ENCODE data around the gene GUCY2C. TPM values are rescaled to one million over a fixed set of nuclear protein-coding genes. Genes with fewer than 3 reads are reported as not detected.

GUCY2C gene
- total RNA-seq, 1 experiment from 2014 or later: not detected

DNA sequence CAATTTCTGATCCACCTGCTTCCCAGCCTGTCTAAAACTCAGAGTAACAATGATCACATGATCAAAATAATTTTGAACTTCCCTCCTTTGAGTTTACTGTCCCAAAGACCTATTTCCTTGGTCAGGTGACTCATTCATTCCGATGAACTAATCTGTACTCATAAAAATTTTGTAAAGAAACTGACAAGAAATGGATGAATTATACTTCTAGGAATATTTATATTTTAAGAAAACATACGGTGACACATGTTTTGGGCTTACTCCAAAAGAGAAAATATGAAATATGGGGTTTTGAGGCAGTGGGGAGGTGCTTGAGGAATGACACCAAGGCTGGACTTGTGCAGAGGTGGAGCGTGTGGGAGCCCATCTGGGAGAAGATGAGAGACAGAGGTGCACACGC lies 42.0 kb downstream of the GUCY2C start:
- Histone ChIP-seq H3K9me3 (ENCODE audit: low read depth, low read length, poor library complexity, severe bottlenecking) (no peaks in the 10 kb centered on the region), H3K4me1 (ENCODE audit: insufficient read depth, low read length, poor library complexity, severe bottlenecking) (no peaks in the 10 kb centered on the region), H3K36me3 (ENCODE audit: insufficient read depth, low read length, poor library complexity, severe bottlenecking) (no peaks in the 10 kb centered on the region), H3K27me3 (replicated peaks; ENCODE audit: insufficient read depth, low read depth, low read length, poor library complexity) (no peaks in the 10 kb centered on the region), H3K4me3 (ENCODE audit: low read depth, low read length, poor library complexity, severe bottlenecking) (no peak overlapping the region), H3K27ac (ENCODE audit: low read depth, low read length, poor library complexity, severe bottlenecking) (no peak overlapping the region)
- BruUV-seq (replicated peaks): no TSS peak
- CTCF ChIA-PET: no interaction called here
- TF ChIP-seq, protein P1, sequence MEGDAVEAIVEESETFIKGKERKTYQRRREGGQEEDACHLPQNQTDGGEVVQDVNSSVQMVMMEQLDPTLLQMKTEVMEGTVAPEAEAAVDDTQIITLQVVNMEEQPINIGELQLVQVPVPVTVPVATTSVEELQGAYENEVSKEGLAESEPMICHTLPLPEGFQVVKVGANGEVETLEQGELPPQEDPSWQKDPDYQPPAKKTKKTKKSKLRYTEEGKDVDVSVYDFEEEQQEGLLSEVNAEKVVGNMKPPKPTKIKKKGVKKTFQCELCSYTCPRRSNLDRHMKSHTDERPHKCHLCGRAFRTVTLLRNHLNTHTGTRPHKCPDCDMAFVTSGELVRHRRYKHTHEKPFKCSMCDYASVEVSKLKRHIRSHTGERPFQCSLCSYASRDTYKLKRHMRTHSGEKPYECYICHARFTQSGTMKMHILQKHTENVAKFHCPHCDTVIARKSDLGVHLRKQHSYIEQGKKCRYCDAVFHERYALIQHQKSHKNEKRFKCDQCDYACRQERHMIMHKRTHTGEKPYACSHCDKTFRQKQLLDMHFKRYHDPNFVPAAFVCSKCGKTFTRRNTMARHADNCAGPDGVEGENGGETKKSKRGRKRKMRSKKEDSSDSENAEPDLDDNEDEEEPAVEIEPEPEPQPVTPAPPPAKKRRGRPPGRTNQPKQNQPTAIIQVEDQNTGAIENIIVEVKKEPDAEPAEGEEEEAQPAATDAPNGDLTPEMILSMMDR (conservative IDR thresholded peaks at IDR 0.05; ENCODE audit: low read depth, low read length): no peak
- TF ChIP-seq EZH2 (IDR thresholded peaks at IDR 0.05; ENCODE audit: borderline replicate concordance, low read depth, low read length, poor library complexity, severe bottlenecking): no peak
- intact Hi-C loops (cut with micrococcal nuclease; ENCODE audit: unreplicated experiment): no loop called here
- no peak for DNase-seq (ENCODE audit: low spot score)
- POLR2A ChIA-PET (ENCODE audit: low non-redundant PET): no interaction called here

DNA sequence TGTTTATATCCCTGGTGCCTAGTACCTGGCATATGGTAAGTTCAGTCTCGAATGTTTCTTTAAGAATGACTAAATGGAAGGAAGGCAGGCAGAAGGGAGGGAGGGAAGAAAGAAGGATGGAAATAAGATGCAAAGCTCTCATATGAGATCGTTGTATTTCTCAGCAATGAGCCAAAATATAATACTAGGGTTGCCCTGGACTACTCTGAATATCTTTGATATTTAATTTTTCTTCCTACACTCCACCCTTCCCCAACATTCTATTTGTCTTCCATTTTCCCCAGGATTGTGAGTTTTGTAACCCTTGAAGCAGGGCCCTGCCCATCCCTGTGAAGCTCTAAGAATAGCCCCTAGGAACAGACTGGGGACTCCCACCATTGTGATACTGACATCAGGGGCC lies 43.9 kb downstream of the GUCY2C start:
- H3K27ac ChIP-seq (ENCODE audit: low read depth, low read length, poor library complexity, severe bottlenecking): no peak overlapping the region
- H3K4me1 ChIP-seq (ENCODE audit: insufficient read depth, low read length, poor library complexity, severe bottlenecking): peaks cover under 1% of the 10 kb centered on the region
- DNase-seq (ENCODE audit: low spot score): no peak
- H3K27me3 ChIP-seq (replicated peaks; ENCODE audit: insufficient read depth, low read depth, low read length, poor library complexity): no peaks in the 10 kb centered on the region
- ChIA-PET CTCF (no interaction called here), POLR2A (ENCODE audit: low non-redundant PET) (no interaction called here)
- BruUV-seq (replicated peaks): no TSS peak
- intact Hi-C loops (cut with micrococcal nuclease; ENCODE audit: unreplicated experiment): no loop called here
- TF ChIP-seq, protein P1 (conservative IDR thresholded peaks at IDR 0.05; ENCODE audit: low read depth, low read length): no peak
- no peaks in the 10 kb centered on the region for H3K36me3 ChIP-seq (ENCODE audit: insufficient read depth, low read length, poor library complexity, severe bottlenecking)
- H3K9me3 ChIP-seq (ENCODE audit: low read depth, low read length, poor library complexity, severe bottlenecking): no peaks in the 10 kb centered on the region
- H3K4me3 ChIP-seq (ENCODE audit: low read depth, low read length, poor library complexity, severe bottlenecking): no peak overlapping the region

DNA sequence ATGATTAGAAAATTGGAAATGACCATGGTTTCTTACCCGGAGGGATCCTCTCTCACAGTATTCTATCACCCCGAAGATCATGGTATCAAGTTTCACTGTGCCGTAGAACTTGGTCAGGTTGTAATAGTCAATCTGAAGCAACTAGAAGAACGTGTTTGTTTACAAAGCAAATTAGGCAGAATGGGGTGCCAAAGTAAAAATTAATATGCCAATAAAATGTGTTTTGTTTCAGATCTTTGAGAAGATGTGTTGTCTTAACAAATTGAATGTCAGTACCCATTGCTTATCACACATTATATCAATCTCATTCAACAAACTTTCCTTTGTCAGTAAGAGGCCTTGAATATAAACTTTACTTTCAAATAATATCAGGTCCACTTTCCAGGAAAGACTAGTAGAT lies 45.0 kb downstream of the GUCY2C start:
- peaks cover 8% of the 10 kb centered on the region for H3K4me1 ChIP-seq (ENCODE audit: insufficient read depth, low read length, poor library complexity, severe bottlenecking)
- POLR2A ChIA-PET (ENCODE audit: low non-redundant PET): no interaction called here
- intact Hi-C loops (cut with micrococcal nuclease; ENCODE audit: unreplicated experiment): no loop called here

More for the DNA sequence above, 45.0 kb downstream of the GUCY2C start:
- no peak for TF ChIP-seq EZH2 (IDR thresholded peaks at IDR 0.05; ENCODE audit: borderline replicate concordance, low read depth, low read length, poor library complexity, severe bottlenecking)
- TF ChIP-seq, protein P1 (conservative IDR thresholded peaks at IDR 0.05; ENCODE audit: low read depth, low read length): no peak
- BruUV-seq (replicated peaks): no TSS peak
- Histone ChIP-seq H3K36me3 (ENCODE audit: insufficient read depth, low read length, poor library complexity, severe bottlenecking) (no peaks in the 10 kb centered on the region), H3K4me3 (ENCODE audit: low read depth, low read length, poor library complexity, severe bottlenecking) (no peak overlapping the region), H3K27ac (ENCODE audit: low read depth, low read length, poor library complexity, severe bottlenecking) (no peak overlapping the region), H3K27me3 (replicated peaks; ENCODE audit: insufficient read depth, low read depth, low read length, poor library complexity) (no peaks in the 10 kb centered on the region), H3K9me3 (ENCODE audit: low read depth, low read length, poor library complexity, severe bottlenecking) (no peaks in the 10 kb centered on the region)
- CTCF ChIA-PET: no interaction called here
- no peak for DNase-seq (ENCODE audit: low spot score)
